ENCODE data around the gene MTOR. TPM values are rescaled to one million over a fixed set of nuclear protein-coding genes. Genes with fewer than 3 reads are reported as not detected.

MTOR gene
- total and polyA plus RNA-seq, 10 of the 15 experiments (the other 5 are each of a cell fraction or from before 2014, with no cell fraction given): 6.6 to 41.8 (median 29.8) TPM

DNA sequence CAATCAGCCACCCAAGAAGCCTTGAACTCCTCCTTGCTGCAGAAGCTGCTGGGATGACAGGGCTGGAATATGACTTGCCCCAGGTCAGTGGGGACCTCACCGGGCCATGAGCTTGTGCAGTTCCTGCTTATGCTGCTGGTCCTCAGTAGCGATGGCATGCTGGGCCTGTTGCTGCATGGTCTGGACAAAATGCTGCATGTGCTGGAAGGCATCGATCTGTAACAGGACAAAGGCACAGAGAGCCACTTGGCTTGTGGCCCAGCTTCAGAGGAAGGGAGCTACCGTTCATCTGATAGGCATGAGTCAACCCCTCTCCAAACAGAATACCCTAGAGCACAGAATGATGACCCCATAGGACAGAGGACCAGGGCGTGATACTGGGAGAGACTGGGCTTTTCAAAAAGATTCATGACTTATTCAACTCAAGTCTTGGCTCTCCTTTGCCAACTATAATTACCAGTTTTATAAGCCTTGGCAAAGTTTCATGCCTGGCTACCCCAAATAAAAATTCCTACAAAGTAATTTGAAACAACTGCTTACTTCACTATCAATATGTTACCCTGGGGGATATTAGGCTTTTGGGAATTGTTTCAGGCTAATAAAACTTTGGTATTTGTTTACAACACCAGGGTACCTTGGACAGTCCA, 128.0 kb downstream of the MTOR start:
- peaks cover 19 to 25% of the 10 kb centered on the region in 2 experiments for H3K36me3 ChIP-seq (ENCODE audit: control insufficient read depth in 2 of 2, insufficient read depth in 2 of 2, low read length in 1 of 2)
- H4K20me1 ChIP-seq (ENCODE audit: control insufficient read depth, insufficient read depth): no peaks in the 10 kb centered on the region
- ChIA-PET CTCF (no interaction called here), POLR2A (interaction anchor here (0.5 kb wide), 1 partner anchor 11 kb away, joined by 3 read pairs; no protein-coding TSS in a partner anchor), RAD21 (ENCODE audit: unreplicated experiment) (no interaction called here), SMC1A (ENCODE audit: uncharacterized antibody, unreplicated experiment) (interaction anchor here (0.6 kb wide), 1 partner anchor 635 kb away, joined by 3 read pairs; no protein-coding TSS in a partner anchor)
- H3K9ac ChIP-seq (ENCODE audit: control insufficient read depth, insufficient read depth, low read length): no peak overlapping the region
- H3K4me3 ChIP-seq: no peak overlapping the region
- H3K4me1 ChIP-seq (ENCODE audit: control insufficient read depth, insufficient read depth, low read length): no peaks in the 10 kb centered on the region
- no peak for FAIRE-seq
- no peaks in the 10 kb centered on the region for H3K9me3 ChIP-seq (replicated peaks; ENCODE audit: control insufficient read depth, insufficient read depth, low read length)
- intact Hi-C loops (cut with micrococcal nuclease; ENCODE audit: unreplicated experiment): no loop called here
- no peak for TF ChIP-seq USF2 (IDR thresholded peaks at IDR 0.05; ENCODE audit: borderline replicate concordance, low read depth, low read length)
- TF ChIP-seq, protein P1, sequence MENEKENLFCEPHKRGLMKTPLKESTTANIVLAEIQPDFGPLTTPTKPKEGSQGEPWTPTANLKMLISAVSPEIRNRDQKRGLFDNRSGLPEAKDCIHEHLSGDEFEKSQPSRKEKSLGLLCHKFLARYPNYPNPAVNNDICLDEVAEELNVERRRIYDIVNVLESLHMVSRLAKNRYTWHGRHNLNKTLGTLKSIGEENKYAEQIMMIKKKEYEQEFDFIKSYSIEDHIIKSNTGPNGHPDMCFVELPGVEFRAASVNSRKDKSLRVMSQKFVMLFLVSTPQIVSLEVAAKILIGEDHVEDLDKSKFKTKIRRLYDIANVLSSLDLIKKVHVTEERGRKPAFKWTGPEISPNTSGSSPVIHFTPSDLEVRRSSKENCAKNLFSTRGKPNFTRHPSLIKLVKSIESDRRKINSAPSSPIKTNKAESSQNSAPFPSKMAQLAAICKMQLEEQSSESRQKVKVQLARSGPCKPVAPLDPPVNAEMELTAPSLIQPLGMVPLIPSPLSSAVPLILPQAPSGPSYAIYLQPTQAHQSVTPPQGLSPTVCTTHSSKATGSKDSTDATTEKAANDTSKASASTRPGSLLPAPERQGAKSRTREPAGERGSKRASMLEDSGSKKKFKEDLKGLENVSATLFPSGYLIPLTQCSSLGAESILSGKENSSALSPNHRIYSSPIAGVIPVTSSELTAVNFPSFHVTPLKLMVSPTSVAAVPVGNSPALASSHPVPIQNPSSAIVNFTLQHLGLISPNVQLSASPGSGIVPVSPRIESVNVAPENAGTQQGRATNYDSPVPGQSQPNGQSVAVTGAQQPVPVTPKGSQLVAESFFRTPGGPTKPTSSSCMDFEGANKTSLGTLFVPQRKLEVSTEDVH (IDR thresholded peaks at IDR 0.05; ENCODE audit: low read depth, partially characterized antibody): no peak
- TF ChIP-seq, protein P2, sequence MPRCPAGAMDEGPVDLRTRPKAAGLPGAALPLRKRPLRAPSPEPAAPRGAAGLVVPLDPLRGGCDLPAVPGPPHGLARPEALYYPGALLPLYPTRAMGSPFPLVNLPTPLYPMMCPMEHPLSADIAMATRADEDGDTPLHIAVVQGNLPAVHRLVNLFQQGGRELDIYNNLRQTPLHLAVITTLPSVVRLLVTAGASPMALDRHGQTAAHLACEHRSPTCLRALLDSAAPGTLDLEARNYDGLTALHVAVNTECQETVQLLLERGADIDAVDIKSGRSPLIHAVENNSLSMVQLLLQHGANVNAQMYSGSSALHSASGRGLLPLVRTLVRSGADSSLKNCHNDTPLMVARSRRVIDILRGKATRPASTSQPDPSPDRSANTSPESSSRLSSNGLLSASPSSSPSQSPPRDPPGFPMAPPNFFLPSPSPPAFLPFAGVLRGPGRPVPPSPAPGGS (IDR thresholded peaks at IDR 0.05; ENCODE audit: borderline replicate concordance, insufficient read depth, low read depth, low read length, poor library complexity, severe bottlenecking): no peak
- TF ChIP-seq ZBED1 (IDR thresholded peaks at IDR 0.05; ENCODE audit: borderline replicate concordance): no peak
- TF ChIP-seq NRF1 (conservative IDR thresholded peaks at IDR 0.05; ENCODE audit: low read depth, low read length): no peak
- no peak for TF ChIP-seq KLF5 (IDR thresholded peaks at IDR 0.05; ENCODE audit: partially characterized antibody)
- TF ChIP-seq STAT1 (conservative IDR thresholded peaks at IDR 0.05): no peak
- no peak for TF ChIP-seq YY1 (IDR thresholded peaks at IDR 0.05; ENCODE audit: low read depth, low read length)
- no peak for TF ChIP-seq POLR2AphosphoS2 (IDR thresholded peaks at IDR 0.05; ENCODE audit: low read depth, low read length)
- TF ChIP-seq RELB (IDR thresholded peaks at IDR 0.05; ENCODE audit: low read depth): no peak
- H3K27me3 ChIP-seq (replicated peaks in 1 of 2; ENCODE audit: control insufficient read depth in 2 of 2, insufficient read depth in 2 of 2, low read length in 1 of 2): no peaks in the 10 kb centered on the region
- BruUV-seq (replicated peaks): no TSS peak
- DNase-seq (ENCODE audit: low read depth, low spot score): no peak
- no peaks in the 10 kb centered on the region for H3K79me2 ChIP-seq (ENCODE audit: control insufficient read depth, insufficient read depth, low read length)
- H2AFZ ChIP-seq (ENCODE audit: control insufficient read depth, low read depth, low read length): no peak overlapping the region
- in situ Hi-C loops (cut with MboI): no loop called here
- 94% methylated on average over 5 of the region's 5 CpGs for WGBS (ENCODE audit: insufficient coverage, insufficient replicate concordance, low lambda C conversion rate, missing lambda C conversion rate)
- no peak overlapping the region for H3K27ac ChIP-seq (ENCODE audit: control insufficient read depth, insufficient read depth)
- H3K4me2 ChIP-seq (ENCODE audit: control insufficient read depth, insufficient read depth): no peak overlapping the region
- ATAC-seq: no peak
